ENCODE measurements around the gene HOXA10. TPM values are rescaled to one million over a fixed set of nuclear protein-coding genes. Genes with fewer than 3 reads are reported as not detected.

The HOXA10 gene
- total RNA-seq, 3 donors from 2014 or later: 25.0 to 56.9 (median 25.8) TPM

DNA sequence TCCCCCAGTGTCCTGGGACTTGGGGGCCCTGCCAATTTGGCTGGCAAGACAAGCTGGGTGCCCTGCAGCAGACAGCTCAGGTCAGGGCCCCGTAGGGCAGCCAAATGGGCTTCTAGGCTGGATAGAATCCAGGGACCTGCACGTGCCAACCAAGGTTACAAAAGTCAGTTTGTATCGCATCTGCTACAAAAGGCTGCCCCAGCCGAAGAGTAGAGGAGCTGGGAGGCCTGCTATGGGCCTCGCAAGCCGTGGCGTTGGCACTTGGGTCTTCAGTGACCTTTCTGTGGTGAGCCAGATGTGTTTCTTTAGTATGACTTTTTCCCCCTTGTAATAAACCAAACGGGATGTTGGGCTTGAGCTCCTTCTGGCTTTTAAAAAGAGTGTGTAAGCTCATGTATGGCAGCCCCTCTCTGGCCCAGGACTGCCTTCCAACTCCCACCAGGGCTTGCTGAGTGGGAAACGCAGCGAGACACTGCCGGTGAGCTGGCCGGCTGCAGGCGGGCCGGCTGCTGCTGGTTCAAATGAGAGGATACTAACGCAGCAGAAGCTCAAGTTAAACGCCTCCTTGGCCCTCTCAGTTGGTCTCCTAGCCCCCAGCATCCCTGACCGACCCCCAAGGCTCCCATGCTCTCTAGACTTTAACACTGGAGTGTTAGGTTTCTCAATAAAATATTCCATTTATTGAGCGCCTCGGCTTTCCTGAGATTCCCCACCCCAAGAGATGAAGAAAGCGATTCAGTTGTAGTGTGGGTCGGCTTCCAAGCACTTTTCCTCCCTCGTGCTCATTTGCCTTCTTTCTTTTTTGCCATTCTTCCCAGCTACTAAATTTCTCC, 3.1 kb upstream of the HOXA10 start:
- intact Hi-C loops (cut with DNase I, micrococcal nuclease): no loop called here
- DNase-seq: peak in 2 of 3 donors; percentile 45 to 62
- TF ChIP-seq, protein P1, sequence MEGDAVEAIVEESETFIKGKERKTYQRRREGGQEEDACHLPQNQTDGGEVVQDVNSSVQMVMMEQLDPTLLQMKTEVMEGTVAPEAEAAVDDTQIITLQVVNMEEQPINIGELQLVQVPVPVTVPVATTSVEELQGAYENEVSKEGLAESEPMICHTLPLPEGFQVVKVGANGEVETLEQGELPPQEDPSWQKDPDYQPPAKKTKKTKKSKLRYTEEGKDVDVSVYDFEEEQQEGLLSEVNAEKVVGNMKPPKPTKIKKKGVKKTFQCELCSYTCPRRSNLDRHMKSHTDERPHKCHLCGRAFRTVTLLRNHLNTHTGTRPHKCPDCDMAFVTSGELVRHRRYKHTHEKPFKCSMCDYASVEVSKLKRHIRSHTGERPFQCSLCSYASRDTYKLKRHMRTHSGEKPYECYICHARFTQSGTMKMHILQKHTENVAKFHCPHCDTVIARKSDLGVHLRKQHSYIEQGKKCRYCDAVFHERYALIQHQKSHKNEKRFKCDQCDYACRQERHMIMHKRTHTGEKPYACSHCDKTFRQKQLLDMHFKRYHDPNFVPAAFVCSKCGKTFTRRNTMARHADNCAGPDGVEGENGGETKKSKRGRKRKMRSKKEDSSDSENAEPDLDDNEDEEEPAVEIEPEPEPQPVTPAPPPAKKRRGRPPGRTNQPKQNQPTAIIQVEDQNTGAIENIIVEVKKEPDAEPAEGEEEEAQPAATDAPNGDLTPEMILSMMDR (IDR thresholded peaks at IDR 0.05): no peak

DNA sequence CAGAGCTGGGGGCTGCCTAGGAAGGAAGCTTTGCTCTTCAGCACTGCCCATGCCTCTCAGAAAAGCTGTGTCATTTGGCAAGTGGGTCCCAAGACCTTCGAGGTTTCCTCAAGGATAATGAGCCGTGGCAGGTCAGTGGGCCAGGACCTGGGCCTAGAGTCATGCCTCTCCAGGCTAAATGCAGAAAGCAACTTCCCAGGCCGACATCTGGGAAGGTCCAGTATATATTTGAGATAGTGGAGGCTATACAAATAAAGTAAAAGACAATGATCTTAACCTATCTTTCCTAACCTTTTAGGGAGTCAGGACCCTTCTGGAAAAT, 2.4 kb upstream of the HOXA10 start:
- TF ChIP-seq, protein P1 (IDR thresholded peaks at IDR 0.05): no peak
- Histone ChIP-seq H3K4me3 (no peak overlapping the region), H3K9me3 (no peaks in the 10 kb centered on the region), H3K4me1 (ENCODE audit: low read depth) (peaks cover 16% of the 10 kb centered on the region), H3K36me3 (ENCODE audit: low read depth) (no peaks in the 10 kb centered on the region)
- ATAC-seq (no peak), DNase-seq (no peak)
- intact Hi-C loops (cut with DNase I, micrococcal nuclease): no loop called here

More for the DNA sequence above, 3.1 kb upstream of the HOXA10 start:
- H3K4me1 ChIP-seq (ENCODE audit: low read depth): peaks cover 18% of the 10 kb centered on the region
- no peak for ATAC-seq
- no peak overlapping the region for H3K4me3 ChIP-seq
- no peaks in the 10 kb centered on the region for H3K36me3 ChIP-seq (ENCODE audit: low read depth)
- H3K9me3 ChIP-seq: no peaks in the 10 kb centered on the region

DNA sequence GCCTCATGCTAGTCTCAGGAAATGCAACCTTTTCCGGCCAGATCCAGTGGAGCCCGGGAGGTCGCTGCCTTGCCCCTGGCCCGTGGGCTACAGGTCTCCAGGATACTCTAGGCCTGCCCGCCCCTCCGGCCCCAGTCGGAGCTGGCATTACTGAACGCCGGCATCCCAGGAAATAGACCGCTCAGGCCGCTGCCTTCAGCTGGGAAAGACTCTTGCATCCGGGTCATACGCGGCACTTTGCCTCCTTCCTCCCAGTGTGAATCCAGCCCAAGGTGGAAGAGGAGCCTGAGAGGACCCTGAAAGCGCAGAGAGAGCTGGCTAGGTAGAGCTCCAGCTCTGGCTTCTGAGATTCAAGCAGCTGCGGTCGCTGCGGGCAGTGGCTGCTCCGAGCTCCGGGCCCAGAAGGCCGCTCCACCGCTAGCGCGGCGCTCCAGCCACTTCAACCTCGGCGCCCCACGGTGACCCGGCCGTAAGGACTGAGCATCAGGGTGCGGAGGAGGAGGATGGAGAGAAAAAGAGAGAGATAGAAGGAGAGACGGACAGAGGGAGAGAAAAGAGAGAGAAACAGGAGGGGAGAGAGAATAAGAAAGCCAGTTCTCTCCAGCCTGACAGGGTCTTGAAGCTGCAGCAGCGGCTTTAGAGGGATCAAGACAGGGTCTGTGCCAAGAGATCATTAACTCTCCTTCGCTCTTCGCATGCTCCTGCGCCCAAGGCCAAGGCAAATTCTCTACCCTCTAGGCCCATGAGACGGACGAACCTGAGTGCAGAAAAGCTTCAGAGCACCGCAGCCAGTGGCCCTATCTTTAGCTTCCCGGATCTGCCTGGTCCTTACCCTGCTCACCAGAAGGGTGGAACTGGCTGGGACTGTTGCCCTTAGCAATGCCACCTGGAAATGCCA, 1.8 kb upstream of the HOXA10 start:
- no peaks in the 10 kb centered on the region for H3K36me3 ChIP-seq (ENCODE audit: low read depth)
- TF ChIP-seq, protein P1 (IDR thresholded peaks at IDR 0.05): no peak
- H3K4me3 ChIP-seq: peak overlapping the region; percentile 7
- DNase-seq (peak in 2 of 3 donors; percentile 64 to 67), ATAC-seq (peak; percentile 3)
- peaks cover 16% of the 10 kb centered on the region for H3K4me1 ChIP-seq (ENCODE audit: low read depth)
- intact Hi-C loops (cut with DNase I, micrococcal nuclease): no loop called here
- no peaks in the 10 kb centered on the region for H3K9me3 ChIP-seq

DNA sequence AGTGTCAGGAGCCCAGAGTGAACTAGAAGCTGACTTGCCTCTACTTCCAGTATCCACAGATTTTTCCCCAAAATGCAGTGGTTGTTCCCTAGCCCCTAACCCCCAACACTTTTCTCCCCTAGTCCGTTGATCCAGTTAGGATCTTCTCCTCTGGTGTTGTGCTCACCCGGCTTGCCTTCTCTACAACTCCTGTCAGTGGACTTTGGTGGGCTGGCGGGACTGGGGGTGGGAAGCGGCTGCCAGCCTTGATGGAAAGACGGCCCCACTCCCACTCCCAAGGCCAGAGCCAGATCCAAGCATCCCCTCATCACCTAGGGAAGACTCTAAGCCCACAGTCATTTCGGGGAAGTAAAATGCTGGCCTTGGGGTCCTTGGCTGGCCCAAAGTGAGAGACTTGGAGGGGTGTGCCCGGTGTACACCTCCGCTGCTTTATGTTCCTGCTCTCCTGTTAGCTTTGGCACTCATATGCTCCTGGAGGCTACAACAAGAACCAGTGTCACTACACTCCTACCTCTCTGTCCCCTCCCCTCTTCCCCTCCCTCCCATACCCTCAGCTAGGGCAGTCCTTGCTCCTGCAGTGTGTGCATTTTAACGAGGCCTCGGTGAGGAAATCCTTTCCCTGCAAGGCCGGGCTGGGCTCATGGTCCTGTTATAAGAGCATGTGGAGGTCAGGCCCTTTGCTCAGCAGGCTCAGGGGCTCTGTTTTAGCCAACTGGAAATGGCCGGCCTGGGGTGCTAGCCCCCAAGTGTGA, 930 bp upstream of the HOXA10 start:
- no peak overlapping the region for H3K4me3 ChIP-seq
- intact Hi-C loops (cut with DNase I, micrococcal nuclease): no loop called here

DNA sequence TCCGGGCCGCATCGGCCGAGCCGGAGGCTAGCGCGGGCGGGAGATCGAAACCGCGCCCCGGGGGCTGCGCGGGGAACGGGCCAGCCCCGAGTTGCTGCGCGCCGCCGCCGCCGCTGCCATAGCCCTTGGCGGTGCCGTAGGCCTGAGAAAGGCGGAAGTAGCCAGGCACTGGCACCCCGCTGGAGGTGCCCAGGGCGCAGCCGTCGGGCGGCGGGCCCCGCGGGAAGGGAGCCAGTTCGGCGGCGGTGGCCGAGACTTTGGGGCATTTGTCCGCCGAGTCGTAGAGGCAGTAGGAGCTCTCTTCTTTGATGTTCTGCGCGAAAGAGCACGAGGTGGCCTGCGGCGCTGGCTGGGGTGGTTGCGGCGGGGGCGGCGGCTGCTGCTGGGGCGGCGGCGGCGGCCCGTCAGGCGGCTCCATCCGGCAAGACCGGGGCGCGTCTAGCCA, 587 bp downstream of the HOXA10 start:
- Histone ChIP-seq H3K36me3 (ENCODE audit: low read depth) (no peaks in the 10 kb centered on the region), H3K9me3 (no peaks in the 10 kb centered on the region), H3K4me3 (peak overlapping the region; percentile 48), H3K4me1 (ENCODE audit: low read depth) (peaks cover 11% of the 10 kb centered on the region)
- TF ChIP-seq, protein P1 (IDR thresholded peaks at IDR 0.05): no peak
- ATAC-seq (peak; percentile 31), DNase-seq (peak in 2 of 3 donors; percentile 59 to 70)
- intact Hi-C loops (cut with DNase I, micrococcal nuclease): no loop called here

More for the DNA sequence above, 930 bp upstream of the HOXA10 start:
- Histone ChIP-seq H3K36me3 (ENCODE audit: low read depth) (no peaks in the 10 kb centered on the region), H3K4me1 (ENCODE audit: low read depth) (peaks cover 13% of the 10 kb centered on the region), H3K9me3 (no peaks in the 10 kb centered on the region)
- TF ChIP-seq, protein P1 (IDR thresholded peaks at IDR 0.05): no peak
- ATAC-seq (peak; percentile 68), DNase-seq (peak; percentile 73 to 90 (median 85))

Data from mucosa of descending colon (tissue), 3 donors.